Fibroblast of lung (primary cell): ENCODE results near the gene UBTF.

Experiments
- CTCF ChIP-seq, 2 donors: IDR thresholded peaks in 1 of 2; conservative IDR thresholded peaks in 1 of 2; 1 replicate in 1 of 2; 2 replicates in 1 of 2; pipeline ENCODE4 v1.5.1; 2011 to 2012; ENCODE audit warnings: low read length in 2 of 2, control low read depth in 1 of 2, inconsistent platforms in 1 of 2, low read depth in 1 of 2, mild to moderate bottlenecking in 1 of 2
- EZH2 ChIP-seq: IDR thresholded peaks from 2 replicates; pipeline ENCODE4 v1.5.1; 2012; ENCODE audit warnings: low read length, control low read depth, mild to moderate bottlenecking; ENCODE audit errors: missing control alignments

- TF ChIP-seq EZH2 (no peak), CTCF (conservative IDR thresholded peaks at IDR 0.05 in 1 of 2, IDR thresholded peaks at IDR 0.05 in 1 of 2; ENCODE audit: low read depth in 1 of 2, low read length in 2 of 2) (no peak)
Observed at GRCh38 chr17:44170499-44171201, 48.8 kb downstream of the UBTF start, which contains the start of gene ASB16.
